Jurkat, Clone E6-1 (cell line): ENCODE measurements around the gene MUC13.

Experiments used
- DNase-seq: peaks from one replicate; pipeline ENCODE4 v3.0.0-alpha.2; 2011; ENCODE audit warnings: low read depth, low spot score
- H3K4me3 ChIP-seq: 2 replicates; pipeline ENCODE4 v1.5.1; 2011; ENCODE audit warnings: mild to moderate bottlenecking, low read length, control low read depth, moderate library complexity

The MUC13 gene

DNA sequence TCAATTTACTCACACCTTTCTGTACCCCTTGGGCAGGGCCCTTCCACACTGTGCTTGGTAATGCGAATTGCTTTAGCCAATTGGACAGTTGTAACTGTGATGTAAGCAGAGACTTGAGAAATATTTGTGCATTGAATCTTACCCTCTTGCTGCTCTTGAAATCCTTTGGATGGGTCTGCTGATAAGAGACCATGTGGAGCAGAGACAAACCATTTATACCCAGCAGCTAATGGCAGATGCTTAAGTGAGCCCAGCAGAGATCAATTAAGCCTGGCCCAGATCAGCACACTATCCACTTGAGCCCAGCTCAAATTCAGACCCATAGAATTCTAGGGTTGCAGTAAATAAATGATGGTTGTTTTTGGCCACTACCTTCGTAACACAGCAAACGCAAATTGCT lies 19.3 kb downstream of the MUC13 start:
- no peak for DNase-seq
- no peak overlapping the region for H3K4me3 ChIP-seq

DNA sequence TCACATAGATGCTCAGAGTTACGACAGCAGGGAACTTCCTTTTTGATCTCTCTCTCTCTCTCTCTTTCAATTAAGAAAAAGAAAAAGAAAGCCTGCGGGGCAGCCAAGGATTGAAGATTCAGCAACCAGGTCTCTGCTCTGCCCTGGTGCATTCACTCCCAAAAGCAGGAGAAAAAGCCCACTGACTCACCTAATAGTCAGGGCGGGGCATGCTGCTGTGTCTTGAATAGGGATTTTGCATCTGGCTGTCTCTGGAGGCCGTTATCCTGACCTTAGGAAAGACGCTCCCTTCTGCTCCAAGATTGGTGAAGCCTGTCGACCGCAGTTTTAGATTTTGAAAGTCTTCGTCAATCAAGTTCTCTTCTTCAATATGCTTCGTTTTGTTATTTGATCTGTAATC lies 26.6 kb downstream of the MUC13 start:
- DNase-seq = no peak
- no peak overlapping the region for H3K4me3 ChIP-seq

DNA sequence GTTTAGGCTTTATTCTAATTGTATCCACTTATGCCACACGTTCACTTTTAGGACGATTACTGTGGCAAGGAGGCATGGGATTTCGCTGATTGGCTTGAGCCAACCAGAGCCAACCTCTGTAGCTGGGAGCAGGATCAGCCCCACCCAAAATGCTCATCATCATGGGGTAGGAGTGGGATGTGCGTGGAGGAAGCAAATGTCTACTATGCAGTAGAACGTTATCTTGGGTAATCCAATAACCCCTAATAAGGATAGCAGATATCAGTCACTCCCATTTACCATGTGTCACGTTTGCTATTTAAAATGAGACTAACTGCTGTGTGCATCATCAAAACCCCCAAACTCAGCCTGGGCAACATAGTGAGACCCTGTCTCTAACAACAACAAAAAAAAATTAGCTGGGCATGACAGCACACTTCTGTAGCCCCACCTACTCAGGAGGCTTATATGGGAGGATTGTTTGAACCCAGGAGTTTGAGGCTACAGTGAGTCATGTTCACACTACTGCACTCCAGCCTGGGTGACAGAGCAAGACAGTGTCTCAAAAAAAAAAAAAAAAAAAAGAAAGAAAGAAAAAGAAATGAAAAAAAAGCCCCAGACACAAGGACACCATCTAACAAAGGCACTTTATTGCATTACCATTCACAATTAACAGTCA lies 29.6 kb downstream of the MUC13 start:
- no peak for DNase-seq
- no peak overlapping the region for H3K4me3 ChIP-seq

DNA sequence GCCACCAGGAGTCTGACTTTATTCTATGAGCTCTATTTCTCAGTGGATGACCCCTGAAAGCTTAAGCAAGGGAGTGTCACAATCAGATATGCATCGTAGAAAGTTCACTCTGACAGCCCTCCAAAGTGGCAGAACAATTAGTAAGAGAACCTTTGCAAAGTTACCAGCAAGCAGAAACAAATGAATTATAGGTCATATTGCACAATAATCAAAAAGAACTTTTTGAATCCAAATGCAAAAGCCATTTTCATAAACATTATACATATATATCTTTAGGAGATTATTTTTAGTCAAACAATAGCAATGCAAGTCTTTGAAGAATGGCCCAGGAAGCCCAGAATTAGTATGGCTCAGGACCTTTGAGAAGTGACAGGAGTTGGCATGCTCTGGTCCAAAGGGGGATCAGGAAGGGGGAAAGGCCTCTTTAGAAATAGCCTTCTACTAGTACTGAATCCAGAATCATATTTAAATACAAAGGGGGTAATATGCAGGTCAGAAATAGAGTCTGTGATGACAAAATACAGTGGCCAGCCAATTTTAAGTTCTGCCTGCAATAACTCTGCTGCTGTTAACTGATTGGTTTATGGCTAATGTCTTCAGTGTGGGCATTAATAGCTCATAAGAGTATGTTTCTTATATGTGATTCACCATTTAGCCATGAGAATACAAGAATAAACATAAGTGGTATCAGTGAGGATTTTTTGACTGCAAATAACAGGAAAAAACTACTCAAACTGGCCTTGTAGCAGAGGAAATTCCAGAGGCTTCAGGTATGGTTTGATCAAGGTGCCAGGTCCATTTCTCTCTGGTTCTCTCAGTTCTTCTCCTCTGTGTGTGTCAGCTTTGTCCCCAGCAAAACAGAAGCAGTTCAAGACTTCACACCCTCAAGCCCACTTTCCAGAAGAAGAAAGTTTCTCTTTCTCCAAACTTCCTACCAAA lies 30.4 kb downstream of the MUC13 start:
- no peak for DNase-seq
- H3K4me3 ChIP-seq = no peak overlapping the region

- DNase-seq = no peak
- no peak overlapping the region for H3K4me3 ChIP-seq
Observed at GRCh38 chr3:124896824-124897526, 37.6 kb downstream of the MUC13 start.

DNA sequence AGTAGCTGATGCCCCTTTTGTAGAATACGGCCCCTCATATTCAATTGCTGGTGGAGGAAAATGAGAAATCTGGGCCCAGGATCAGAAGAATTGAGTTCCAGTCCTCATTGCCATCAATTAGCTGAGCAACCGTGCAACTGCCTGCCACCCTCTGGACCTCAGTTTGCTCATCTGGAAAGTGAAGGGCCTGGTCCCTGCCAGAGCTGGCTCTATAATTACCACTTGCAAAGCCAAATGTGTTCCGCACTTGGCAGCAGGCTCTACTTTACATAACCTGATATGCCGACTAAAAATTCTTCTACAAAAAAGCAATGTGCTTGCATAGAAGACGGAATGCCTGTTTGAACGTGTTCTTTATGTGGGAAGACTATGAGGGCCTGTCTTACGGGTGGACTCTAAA lies 38.8 kb downstream of the MUC13 start:
- DNase-seq = no peak
- H3K4me3 ChIP-seq = no peak overlapping the region

DNA sequence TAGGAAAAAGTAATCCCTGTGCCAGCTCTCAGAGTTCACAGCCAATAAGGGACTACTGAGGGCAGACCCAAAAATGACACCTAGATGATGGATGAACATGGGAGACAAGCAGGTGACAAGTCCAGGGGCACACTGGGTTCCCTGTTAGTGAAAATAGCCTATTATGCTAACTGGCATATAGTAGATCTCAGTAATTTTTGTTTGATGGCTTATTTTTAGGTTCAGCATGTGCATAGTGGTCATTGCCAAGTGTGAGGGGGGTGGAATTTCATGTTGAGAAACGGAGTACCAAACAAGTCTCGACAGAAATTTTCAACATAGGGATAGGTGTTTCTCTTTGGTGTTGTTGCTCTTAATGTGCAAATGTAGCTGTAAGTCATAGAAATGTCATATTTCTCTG lies 41.0 kb downstream of the MUC13 start:
- no peak for DNase-seq
- no peak overlapping the region for H3K4me3 ChIP-seq

- DNase-seq = no peak
- no peak overlapping the region for H3K4me3 ChIP-seq
Observed at GRCh38 chr3:124890573-124891190, 43.9 kb downstream of the MUC13 start.

DNA sequence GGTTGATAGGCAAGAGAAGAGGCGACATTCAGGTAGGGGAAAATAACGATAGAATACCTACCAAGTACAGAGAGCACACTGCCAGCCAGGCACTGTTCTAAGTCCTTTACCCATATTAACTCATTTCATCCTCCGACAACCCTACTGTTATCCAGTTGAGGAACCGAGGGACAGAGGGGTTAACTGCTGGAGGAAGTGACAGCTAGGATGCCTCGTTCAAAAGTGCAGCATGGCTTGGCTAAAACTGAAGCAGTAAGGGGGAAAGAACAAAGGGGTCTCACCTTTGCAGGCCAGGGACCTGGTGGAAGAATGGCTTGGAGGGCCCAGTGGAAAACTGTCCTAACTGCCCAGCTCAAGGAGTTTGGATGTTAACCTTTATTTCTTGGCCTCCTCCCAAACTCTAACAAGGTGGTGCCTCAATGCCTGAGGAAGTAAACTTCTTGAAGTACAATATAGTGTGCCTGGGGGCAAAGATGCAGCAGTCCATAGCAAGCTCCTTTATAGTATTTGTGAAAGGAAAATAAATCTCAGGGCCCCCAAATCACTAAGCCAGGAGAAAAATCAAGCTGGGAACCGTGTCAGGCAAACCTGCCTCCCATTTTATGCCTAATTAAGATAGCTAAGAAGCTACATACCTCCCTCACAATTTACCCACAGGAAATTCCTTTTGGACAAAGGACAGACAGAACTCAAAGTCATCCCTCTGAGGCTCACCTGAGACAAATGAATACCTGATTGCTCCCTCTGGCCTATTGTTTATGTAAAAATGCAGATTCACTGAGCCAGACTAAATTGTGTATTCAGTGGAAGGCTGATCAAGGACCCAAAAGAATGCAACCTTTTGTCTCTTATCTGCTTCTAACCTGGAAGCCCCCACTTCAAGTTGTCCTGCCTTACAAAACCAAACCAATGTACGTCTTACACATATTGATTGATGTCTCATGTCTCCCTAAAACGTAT lies 45.8 kb downstream of the MUC13 start:
- H3K4me3 ChIP-seq = no peak overlapping the region
- DNase-seq = no peak

GRCh38 chr3:124887932-124888298 lies 46.6 kb downstream of the MUC13 start:
- H3K4me3 ChIP-seq = no peak overlapping the region
- no peak for DNase-seq

DNA sequence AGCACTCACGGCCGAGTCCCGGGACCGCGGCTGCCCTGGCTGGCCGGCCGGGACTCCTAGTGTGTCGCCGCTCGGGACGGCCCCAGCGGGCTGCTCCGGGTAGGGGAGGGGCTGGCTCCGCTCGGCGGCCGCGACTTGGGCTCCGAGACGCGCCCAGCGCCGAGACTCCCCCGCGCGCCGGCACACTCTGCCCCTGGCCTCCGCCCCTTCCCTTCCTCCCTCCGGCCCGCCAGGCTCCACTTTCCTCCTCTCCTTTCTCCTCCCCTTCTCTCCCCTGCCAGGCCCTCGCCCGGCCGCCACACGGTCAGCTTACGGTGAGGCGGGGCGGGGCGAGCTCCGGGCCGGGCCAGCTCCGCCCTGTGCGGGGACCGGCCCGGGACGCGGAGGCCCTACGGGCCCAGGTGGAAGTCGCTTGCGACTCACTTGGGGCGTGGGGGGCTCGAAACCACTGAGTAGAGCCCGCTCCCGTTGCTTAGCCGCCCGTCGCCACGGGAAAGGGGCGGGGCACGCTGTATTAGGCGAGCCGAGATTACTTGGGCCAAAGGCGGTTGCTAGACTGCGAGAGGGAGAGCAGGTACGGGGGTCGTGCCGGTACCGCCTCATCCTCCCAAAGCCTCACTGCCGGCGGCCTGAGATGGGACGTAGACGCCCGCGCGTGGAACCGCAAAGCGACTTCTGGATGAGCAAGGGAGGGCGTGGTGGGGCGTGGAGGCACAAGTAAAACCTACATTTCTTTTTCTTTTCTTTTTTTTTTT lies 47.2 kb downstream of the MUC13 start, which contains the start of gene ITGB5:
TSS of gene ITGB5 (minus strand) at position 189 of the 755 bp plus-strand sequence. CDS start 365 bp downstream, outside the sequence.
- no peak for DNase-seq
- peak within 1 kb of the TSS; percentile 7; the same call in 1 of the 2 replicates for H3K4me3 ChIP-seq

GRCh38 chr3:124886168-124887056 lies 48.1 kb downstream of the MUC13 start:
- no peak for DNase-seq
- H3K4me3 ChIP-seq = no peak overlapping the region

DNA sequence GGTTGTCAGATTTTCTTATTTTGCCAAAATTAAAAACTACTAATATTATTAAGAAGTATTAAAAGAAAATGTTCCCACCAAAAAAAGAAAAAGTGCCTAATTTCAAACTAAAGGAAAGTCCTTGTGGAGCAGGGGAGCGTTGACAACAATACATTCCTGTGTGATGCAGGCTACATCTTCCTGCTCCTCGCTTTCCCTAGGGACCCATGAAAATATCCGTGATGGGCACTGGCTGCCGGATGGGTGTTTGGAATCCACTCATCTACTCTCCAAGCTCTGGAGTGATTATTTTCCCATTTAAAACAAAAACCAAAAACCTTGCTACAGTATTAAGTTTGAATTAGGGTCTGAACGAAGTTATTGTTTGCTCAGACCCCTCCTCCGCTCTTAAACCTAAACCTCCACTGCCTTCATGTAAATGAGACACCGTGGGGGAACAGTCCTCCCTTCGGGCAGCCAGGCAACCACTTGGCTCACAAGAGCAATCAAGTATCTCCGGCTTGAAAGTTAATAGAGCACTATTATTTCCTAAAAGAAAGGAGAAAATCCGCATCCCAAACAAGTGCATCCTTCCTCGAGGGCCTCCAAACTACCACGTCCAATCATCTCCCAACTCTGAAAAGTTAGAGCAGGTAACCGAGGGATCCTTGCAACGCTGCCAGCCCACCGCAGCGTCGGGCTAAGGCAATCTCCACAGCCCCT lies 48.9 kb downstream of the MUC13 start:
- H3K4me3 ChIP-seq = no peak overlapping the region
- DNase-seq = no peak

GRCh38 chr3:124884474-124885101 lies 50.0 kb downstream of the MUC13 start:
- no peak for DNase-seq
- H3K4me3 ChIP-seq = no peak overlapping the region

- DNase-seq = no peak
- H3K4me3 ChIP-seq = no peak overlapping the region
Observed at GRCh38 chr3:124883766-124884473, 50.6 kb downstream of the MUC13 start.
